Mesothelial cell of epicardium (in vitro differentiated cells): ENCODE results near the gene NTNG2. TPM values are rescaled to one million over a fixed set of nuclear protein-coding genes. Genes with fewer than 3 reads are reported as not detected.

Experiments
- DNase-seq, 2 experiments: peaks; one replicate each; pipeline ENCODE4 v3.0.0; 2021; ENCODE audit warnings: low spot score in 2 of 2; ENCODE audit not compliant: unreplicated experiment in 2 of 2
- H3K27ac Mint-ChIP-seq: 2 replicates; pipeline ENCODE4 v1.8.0; 2021; ENCODE audit warnings: mixed read lengths
- H3K27me3 Mint-ChIP-seq: 2 replicates; pipeline ENCODE4 v1.8.0; 2021; ENCODE audit warnings: low read depth, mixed read lengths
- H3K36me3 Mint-ChIP-seq: 2 replicates; pipeline ENCODE4 v1.8.0; 2021; ENCODE audit warnings: mixed read lengths
- H3K4me1 Mint-ChIP-seq: 2 replicates; pipeline ENCODE4 v1.8.0; 2021; ENCODE audit warnings: mixed read lengths
- H3K4me3 Mint-ChIP-seq: 2 replicates; pipeline ENCODE4 v1.8.0; 2021; ENCODE audit warnings: mild to moderate bottlenecking, moderate library complexity, mixed read lengths
- H3K9me3 Mint-ChIP-seq: 2 replicates; pipeline ENCODE4 v1.8.0; 2021; ENCODE audit warnings: mixed read lengths
- CTCF ChIP-seq: fragments of 200-600 bp; sonication (generic); IDR thresholded peaks from one replicate; pipeline ENCODE4 v1.5.0; 2021; ENCODE audit warnings: antibody characterized with exemption; ENCODE audit not compliant: unreplicated experiment
- total RNA-seq: library from RNA; stranded (reverse); gene quantifications from 3 replicates; pipeline ENCODE4 v1.2.1, GENCODE V29; 2021

Gene NTNG2
- total RNA-seq, 1 donor from 2014 or later: 8.1 TPM

DNA sequence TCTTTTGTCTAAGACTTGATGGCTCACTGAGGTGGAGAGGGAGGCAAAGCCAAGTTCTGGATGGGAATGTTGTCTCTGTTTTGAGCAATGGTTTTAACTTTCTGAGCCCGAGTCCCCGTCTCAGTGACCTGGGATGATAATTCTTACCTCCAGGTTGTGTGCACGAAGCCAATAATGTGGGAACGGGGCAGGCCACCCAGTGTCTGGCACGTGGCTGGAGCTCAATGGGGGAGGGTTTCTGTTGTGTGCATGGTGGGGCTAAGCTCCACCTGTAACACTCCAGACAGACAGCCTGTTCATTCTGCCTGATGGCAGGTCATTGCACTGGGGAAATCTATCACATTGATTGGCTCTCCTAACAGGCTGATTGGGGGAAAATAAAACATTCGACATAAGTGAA, 37.1 kb upstream of the NTNG2 start:
- Mint-ChIP-seq H3K27ac (no peak overlapping the region), H3K9me3 (no peaks in the 10 kb centered on the region), H3K4me1 (peaks cover 6% of the 10 kb centered on the region), H3K36me3 (no peaks in the 10 kb centered on the region), H3K27me3 (peaks cover 94% of the 10 kb centered on the region), H3K4me3 (no peak overlapping the region)
- TF ChIP-seq CTCF: no peak
- DNase-seq: no peak

DNA sequence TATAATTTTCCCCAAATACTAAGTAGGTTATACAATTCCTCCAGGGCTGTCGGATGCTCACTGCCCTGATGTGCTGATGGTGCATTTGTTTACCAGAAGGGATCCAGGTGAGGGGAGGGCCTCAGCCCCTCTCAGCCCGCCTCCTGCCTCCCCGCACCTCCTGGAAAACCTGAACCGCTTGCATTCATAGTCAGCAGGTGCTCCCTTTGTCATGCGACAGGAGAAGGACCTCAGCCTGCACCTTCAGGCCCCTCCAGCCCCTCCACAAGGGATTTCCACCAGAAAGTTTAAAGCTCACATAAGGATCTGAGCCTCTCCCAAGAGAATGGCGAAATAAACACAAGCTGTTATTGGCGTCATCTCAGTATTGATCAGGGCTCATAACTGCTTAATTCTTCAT, 36.5 kb upstream of the NTNG2 start:
- Mint-ChIP-seq H3K4me1 (peaks cover 6% of the 10 kb centered on the region), H3K27me3 (peaks cover 95% of the 10 kb centered on the region), H3K36me3 (no peaks in the 10 kb centered on the region), H3K4me3 (no peak overlapping the region), H3K27ac (no peak overlapping the region), H3K9me3 (no peaks in the 10 kb centered on the region)
- TF ChIP-seq CTCF: no peak
- DNase-seq: no peak

GRCh38 chr9:132125944-132126679, 35.7 kb upstream of the NTNG2 start:
- Mint-ChIP-seq H3K4me1 (peaks cover 6% of the 10 kb centered on the region), H3K36me3 (no peaks in the 10 kb centered on the region), H3K27me3 (peaks cover 95% of the 10 kb centered on the region), H3K27ac (no peak overlapping the region), H3K4me3 (no peak overlapping the region), H3K9me3 (no peaks in the 10 kb centered on the region)
- DNase-seq: no peak
- no peak for TF ChIP-seq CTCF

- no peaks in the 10 kb centered on the region for H3K36me3 Mint-ChIP-seq
- DNase-seq: no peak
- no peak for TF ChIP-seq CTCF
- peaks cover 6% of the 10 kb centered on the region for H3K4me1 Mint-ChIP-seq
- no peaks in the 10 kb centered on the region for H3K9me3 Mint-ChIP-seq
- peaks cover 95% of the 10 kb centered on the region for H3K27me3 Mint-ChIP-seq
- H3K27ac Mint-ChIP-seq: no peak overlapping the region
- H3K4me3 Mint-ChIP-seq: no peak overlapping the region
Observed at GRCh38 chr9:132126680-132127236, 35.1 kb upstream of the NTNG2 start.

GRCh38 chr9:132127888-132128534, 33.8 kb upstream of the NTNG2 start:
- DNase-seq: no peak
- Mint-ChIP-seq H3K36me3 (no peaks in the 10 kb centered on the region), H3K27ac (no peak overlapping the region), H3K4me1 (peaks cover 6% of the 10 kb centered on the region), H3K27me3 (peaks cover 95% of the 10 kb centered on the region), H3K9me3 (no peaks in the 10 kb centered on the region), H3K4me3 (no peak overlapping the region)
- TF ChIP-seq CTCF: no peak
